Hematopoietic multipotent progenitor cell (in vitro differentiated cells): ENCODE results near the gene RRAS2. TPM values are rescaled to one million over a fixed set of nuclear protein-coding genes. Genes with fewer than 3 reads are reported as not detected.
A peak's percentile ranks its signal among the peaks of the same experiment; 100 is the strongest.
"Not testable (repeated sequence)": the region's sequence is repeated elsewhere in the genome, so short reads cannot be mapped to it uniquely, and the experiment has no call there.

ENCODE experiments used
- DNase-seq, 3 donors: peaks; one replicate each; pipeline ENCODE4 v3.0.0-alpha.2; 2011 to 2015; ENCODE audit warnings: low read depth in 2 of 3, low spot score in 2 of 3
- total RNA-seq: library from RNA; depleted of rRNA; stranded (reverse); fragments of >200 nt; gene quantifications from one replicate; pipeline ENCODE4 v1.2.3, GENCODE V29; 2012

Gene RRAS2
- total RNA-seq, 1 donor: 2.2 TPM

DNA sequence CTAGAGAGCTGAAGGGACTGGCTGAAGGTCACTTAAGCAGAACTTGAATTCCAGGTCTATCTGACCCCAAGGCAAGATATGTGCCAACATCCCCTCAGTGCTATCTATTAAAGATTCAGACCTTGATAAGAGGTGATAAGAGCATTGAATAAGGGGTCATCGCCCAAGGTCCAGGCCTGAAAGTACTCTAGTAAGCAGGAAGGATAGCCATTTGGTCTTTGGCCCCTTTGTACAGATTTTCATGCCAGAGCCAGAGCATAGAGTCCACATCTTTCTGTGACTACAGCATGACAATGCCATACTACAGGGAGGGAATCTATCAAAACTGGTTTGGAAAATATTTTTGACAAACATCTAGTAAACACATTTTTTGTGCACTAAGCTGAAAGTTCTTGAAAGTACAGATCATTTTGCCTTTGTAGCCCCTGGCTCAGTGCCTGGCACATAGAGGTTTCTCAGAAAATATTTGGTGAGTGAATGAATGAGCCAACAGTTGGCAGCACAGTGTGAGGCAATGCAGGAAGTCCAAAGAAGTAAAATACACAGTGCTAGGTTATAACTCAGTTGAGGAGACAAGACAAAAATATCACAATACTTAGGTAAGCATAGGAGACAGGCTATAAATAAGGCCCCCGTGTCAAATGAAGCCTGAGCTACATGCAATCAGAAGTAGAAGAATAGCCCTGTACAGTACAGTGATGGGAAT is 15.1 kb upstream of the RRAS2 start:
- no peak for DNase-seq

DNA sequence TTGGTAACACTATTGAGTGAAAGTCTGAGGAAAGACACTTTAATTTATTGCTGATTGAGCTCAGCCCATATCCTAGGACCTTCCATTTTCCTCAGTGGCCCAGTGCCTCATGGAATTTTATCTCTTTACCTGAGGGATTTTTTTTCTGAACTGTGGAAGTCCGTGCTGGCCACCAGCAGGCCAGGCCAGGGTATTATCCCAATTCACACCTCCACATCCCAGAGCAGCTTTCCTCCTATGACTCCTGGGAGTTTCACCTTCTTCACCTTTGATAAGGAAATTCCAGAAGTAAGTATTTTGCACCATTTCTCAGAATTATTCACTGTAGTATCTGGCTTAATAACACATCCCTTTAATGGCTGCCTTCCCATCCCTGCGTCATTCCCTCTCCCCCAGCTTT is 13.0 kb upstream of the RRAS2 start:
- no peak for DNase-seq

- no peak for DNase-seq
These were observed 12.3 kb upstream of the RRAS2 start for GRCh38 chr11:14371249-14371648.

DNA sequence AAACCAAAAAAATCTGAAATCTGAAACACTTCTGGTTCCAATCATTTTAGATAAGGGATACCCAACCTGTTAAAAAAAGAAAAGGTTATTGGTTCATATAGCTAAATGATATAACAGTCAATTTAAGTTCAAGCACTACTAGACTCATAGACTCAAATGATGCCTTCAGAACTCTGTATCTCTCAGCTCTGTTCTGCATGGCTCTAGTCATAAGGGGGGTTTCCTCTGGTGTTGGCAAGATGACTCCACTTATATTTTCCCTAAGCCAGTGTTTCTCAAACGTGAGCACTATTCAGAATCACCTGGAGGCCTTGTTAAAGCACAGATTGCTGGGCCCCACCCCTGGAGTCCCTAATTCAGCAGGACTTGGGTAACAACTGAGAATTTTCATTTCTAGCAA is 11.5 kb upstream of the RRAS2 start:
- DNase-seq: no peak

- DNase-seq: no peak
These were observed 10.6 kb upstream of the RRAS2 start for GRCh38 chr11:14369598-14369997.

GRCh38 chr11:14366936-14367335 is 8.0 kb upstream of the RRAS2 start:
- no peak for DNase-seq

DNA sequence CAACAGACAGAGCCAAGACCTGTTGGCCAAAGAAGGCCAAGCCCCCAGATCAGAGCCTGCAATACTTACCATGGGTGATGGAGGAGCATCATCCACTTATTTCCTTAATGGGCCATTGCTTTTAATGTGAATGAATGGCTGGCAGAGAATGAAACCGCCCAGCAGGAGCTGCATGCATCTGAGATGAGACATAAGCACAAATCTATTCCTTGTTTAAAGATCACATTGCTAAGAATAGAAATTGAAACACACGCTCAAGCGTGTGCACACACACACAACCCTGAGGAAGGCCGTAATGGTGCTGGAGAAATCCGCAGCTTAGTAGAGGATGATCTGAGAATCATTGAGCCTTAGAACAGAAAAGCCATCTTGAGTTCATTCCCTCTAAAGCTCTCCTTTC is 5.3 kb upstream of the RRAS2 start:
- no peak for DNase-seq

DNA sequence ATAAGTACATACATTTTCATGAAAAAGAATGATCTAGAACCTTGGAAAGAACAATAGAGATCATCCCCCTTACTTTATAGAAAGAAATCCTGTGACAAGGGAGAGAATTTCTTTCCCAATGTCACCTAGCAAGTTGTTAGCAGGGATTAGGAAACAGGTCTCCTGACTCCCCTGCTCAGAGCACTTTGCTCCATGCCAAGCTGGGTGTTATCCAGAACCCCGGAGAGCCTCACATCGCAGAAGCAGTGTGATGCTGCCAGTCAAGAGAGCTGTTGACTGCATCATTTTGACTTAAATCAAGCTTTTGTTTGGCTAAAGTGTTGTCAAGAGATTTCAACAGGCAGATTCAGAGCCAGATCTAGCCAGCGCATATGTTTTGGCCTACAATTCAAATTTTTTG is 3.6 kb upstream of the RRAS2 start:
- no peak for DNase-seq

- no peak for DNase-seq
These were observed 3.0 kb upstream of the RRAS2 start for GRCh38 chr11:14361951-14362350.

DNA sequence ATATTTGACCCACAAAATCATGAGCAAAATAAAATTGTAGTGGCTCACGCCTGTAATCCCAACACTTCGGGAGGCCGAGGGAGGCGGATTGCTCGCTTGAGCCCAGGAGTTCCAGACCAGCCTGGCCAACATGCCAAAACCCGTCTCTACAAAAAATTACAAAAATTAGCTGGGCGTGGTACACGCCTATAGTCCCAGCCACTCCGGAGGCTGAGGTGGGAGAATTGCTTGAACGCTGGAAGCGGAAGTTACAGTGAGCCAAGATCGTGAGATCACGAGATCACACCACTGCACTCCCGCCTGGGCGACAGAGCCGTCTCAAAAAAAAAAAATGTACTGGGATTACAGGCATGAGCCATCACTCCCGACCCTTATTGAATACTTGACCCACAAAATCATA is 2.0 kb upstream of the RRAS2 start:
- DNase-seq: no peak

GRCh38 chr11:14359501-14360031 is 583 bp upstream of the RRAS2 start:
- no peak for DNase-seq

DNA sequence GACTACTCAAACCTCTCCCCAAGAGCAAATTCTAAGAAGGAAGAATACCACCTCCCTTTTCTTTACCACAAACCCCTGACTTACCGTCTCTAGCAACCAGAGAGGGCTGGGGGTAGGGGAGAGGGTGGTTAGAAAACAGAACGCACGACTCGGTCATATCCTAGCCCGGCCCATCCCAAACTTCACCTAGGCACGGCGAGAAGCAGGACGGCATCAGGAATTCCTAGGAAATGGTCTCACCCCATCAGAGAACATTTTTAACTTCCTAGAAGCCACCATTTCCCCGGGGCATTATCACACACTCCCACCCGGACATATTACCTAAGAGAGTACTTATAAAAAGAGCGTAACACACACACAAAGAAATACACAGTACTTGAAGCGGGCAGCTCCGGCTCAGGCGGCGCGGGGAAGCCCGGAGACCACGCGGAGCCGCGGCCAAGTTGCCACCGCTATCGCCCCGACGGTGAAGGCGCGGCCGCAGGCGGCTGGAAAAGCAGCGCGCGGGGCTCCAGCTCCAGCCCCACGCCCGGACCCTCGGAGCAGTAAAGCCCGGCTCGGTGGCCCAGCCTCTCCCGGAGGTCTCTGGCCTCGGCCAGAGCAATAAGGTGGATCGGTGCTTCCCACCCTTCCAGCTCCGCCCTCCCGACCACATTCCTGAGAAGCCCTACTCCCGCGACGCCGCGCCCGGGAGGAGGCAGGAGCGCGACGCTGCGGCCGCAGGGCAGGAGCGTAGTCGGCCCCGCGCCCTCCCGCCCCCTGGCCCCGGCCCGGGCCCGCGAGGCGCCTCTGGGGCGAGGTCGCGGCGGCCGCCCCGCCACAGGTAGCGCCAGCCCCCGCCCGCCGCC is 878 bp downstream of the RRAS2 start:
- DNase-seq: peak in 2 of 3 donors; percentile 34 to 44

DNA sequence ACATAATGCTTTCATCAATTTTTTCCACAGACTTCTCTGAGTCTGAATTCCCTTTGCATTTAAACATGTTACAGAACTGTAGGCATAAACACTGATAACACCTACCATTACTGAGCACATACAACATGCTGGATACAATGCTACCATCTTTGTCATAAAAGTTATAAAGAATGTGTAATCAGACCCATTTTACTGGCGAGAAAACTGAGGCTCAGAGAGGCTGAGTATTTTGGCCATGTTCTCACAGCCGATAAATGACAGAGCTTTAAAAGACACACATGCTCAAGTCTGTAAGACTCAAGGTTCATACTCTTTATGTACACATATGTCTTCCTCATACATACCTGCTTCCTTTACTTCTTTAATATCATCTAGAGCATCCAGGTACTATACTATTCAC is 2.6 kb downstream of the RRAS2 start:
- no peak for DNase-seq

GRCh38 chr11:14354604-14355003 is 4.4 kb downstream of the RRAS2 start:
- DNase-seq: not testable (repeated sequence)

DNA sequence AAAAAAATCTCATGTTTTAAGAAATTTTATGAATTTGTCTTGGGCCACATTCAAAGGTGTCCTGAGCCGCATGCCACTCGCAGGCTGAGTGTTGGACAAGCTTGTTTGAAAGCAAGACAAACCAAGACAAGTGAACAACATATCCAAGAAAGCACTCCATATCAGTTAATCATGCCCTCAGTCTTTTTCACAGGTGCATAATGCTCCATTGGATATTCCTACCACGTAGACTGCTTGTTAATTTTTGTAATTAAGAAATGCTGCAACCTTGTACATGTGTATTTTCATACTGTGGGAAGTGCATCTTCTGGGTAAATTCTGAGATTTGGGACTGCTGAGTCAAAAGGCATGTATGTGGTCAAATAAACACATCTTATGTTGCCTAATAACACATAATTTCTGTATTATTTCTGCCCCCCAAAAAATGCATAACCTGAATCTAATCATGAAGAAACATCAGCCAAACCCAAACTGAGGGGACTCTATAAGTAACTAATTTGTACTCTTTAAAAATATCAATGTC is 8.2 kb downstream of the RRAS2 start:
- no peak for DNase-seq

- DNase-seq: no peak
These were observed 8.8 kb downstream of the RRAS2 start for GRCh38 chr11:14350215-14350614.

GRCh38 chr11:14347991-14348390 is 11.0 kb downstream of the RRAS2 start:
- DNase-seq: no peak

GRCh38 chr11:14347494-14347893 is 11.5 kb downstream of the RRAS2 start:
- DNase-seq: no peak

GRCh38 chr11:14346303-14346955 is 12.6 kb downstream of the RRAS2 start:
- no peak for DNase-seq

DNA sequence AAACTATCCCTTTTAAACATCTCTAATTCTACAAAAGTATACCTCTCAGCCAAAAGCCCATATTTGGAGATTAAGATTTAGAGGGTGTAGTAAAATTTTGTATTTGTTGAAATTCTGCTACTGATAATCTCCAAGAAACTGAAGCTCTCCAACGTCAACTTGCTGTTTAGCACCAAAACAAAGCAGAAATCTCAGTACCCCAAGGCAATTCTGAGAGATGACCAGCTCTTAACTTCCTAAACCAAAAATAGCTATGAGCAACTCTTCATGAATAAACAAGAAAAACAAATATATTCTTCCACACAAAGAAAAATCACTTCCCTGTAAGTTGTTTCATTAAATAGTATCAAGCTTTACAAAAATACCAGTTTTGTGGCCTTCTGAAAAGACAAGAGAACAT is 13.3 kb downstream of the RRAS2 start:
- DNase-seq: no peak

DNA sequence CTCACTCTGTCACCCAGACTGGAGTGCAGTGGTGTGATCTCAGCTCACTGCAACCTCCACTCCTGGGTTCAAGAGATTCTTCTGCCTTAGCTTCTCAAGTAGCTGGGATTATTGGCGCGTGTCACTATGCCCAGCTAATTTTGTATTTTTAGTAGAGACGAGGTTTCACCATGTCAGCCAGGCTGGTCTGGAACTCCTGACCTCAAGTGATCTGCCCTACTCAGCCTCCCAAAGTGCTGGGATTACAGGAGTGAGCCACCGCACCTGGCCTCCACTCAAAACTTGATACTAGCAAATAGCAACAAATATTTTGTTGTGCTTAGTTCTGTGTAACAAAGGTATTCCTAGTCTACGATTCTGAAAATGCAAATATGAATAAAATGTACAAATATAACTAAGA is 14.0 kb downstream of the RRAS2 start:
- not testable (repeated sequence) for DNase-seq
